Measurements from ENCODE around the gene MRGPRF. TPM values are rescaled to one million over a fixed set of nuclear protein-coding genes. Genes with fewer than 3 reads are reported as not detected.
A peak's percentile ranks its signal among the peaks of the same experiment; 100 is the strongest.

MRGPRF gene
- total RNA-seq, 2 donors from 2014 or later: 3.7 to 4.7 TPM

- Histone ChIP-seq H3K27ac (ENCODE audit: low read depth, low read length) (no peak overlapping the region), H3K36me3 (ENCODE audit: control insufficient read depth, insufficient read depth, low read length) (no peaks in the 10 kb centered on the region), H3K4me1 (ENCODE audit: control insufficient read depth, insufficient read depth, low read length) (peaks cover 9% of the 10 kb centered on the region), H3K4me3 (ENCODE audit: low read length) (no peak overlapping the region), H3K27me3 (ENCODE audit: control insufficient read depth, insufficient read depth, low read length, poor library complexity, severe bottlenecking) (no peaks in the 10 kb centered on the region), H3K9ac (ENCODE audit: extremely low read depth, low read length, poor library complexity, severe bottlenecking) (no peak overlapping the region), H3K9me3 (ENCODE audit: control insufficient read depth, low read length) (no peaks in the 10 kb centered on the region)
- Mint-ChIP-seq H3K4me3 (no peak overlapping the region), H3K9me3 (no peaks in the 10 kb centered on the region), H3K27ac (no peak overlapping the region), H3K27me3 (ENCODE audit: insufficient read depth) (no peaks in the 10 kb centered on the region), H3K4me1 (peaks cover 12% of the 10 kb centered on the region), H3K36me3 (ENCODE audit: low read depth) (no peaks in the 10 kb centered on the region)
- TF ChIP-seq, protein P1, sequence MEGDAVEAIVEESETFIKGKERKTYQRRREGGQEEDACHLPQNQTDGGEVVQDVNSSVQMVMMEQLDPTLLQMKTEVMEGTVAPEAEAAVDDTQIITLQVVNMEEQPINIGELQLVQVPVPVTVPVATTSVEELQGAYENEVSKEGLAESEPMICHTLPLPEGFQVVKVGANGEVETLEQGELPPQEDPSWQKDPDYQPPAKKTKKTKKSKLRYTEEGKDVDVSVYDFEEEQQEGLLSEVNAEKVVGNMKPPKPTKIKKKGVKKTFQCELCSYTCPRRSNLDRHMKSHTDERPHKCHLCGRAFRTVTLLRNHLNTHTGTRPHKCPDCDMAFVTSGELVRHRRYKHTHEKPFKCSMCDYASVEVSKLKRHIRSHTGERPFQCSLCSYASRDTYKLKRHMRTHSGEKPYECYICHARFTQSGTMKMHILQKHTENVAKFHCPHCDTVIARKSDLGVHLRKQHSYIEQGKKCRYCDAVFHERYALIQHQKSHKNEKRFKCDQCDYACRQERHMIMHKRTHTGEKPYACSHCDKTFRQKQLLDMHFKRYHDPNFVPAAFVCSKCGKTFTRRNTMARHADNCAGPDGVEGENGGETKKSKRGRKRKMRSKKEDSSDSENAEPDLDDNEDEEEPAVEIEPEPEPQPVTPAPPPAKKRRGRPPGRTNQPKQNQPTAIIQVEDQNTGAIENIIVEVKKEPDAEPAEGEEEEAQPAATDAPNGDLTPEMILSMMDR (conservative IDR thresholded peaks at IDR 0.05): no peak
- WGBS, 2 experiments (ENCODE audit: insufficient coverage in 1 of 2, insufficient read length in 1 of 2): 96% methylated on average over 18 of the region's 18 CpGs
- no peak for DNase-seq
These were observed 24.0 kb upstream of the MRGPRF start for GRCh38 chr11:69037074-69037473.

GRCh38 chr11:69035946-69036340 lies 22.9 kb upstream of the MRGPRF start:
- TF ChIP-seq, protein P1 (conservative IDR thresholded peaks at IDR 0.05): no peak
- 93 to 99% methylated on average over 10 to 11 of the region's 11 CpGs for WGBS, 2 experiments (ENCODE audit: insufficient coverage in 1 of 2, insufficient read length in 1 of 2)
- H3K36me3 ChIP-seq (ENCODE audit: control insufficient read depth, insufficient read depth, low read length): no peaks in the 10 kb centered on the region
- Mint-ChIP-seq H3K27ac (peak overlapping the region; percentile 74), H3K27me3 (ENCODE audit: insufficient read depth) (no peaks in the 10 kb centered on the region), H3K9me3 (no peaks in the 10 kb centered on the region), H3K4me1 (peaks cover under 1% of the 10 kb centered on the region), H3K36me3 (ENCODE audit: low read depth) (no peaks in the 10 kb centered on the region), H3K4me3 (no peak overlapping the region)
- H3K9me3 ChIP-seq (ENCODE audit: control insufficient read depth, low read length): no peaks in the 10 kb centered on the region
- no peaks in the 10 kb centered on the region for H3K27me3 ChIP-seq (ENCODE audit: control insufficient read depth, insufficient read depth, low read length, poor library complexity, severe bottlenecking)
- DNase-seq: no peak
- H3K4me3 ChIP-seq (ENCODE audit: low read length): no peak overlapping the region
- no peak overlapping the region for H3K9ac ChIP-seq (ENCODE audit: extremely low read depth, low read length, poor library complexity, severe bottlenecking)
- no peak overlapping the region for H3K27ac ChIP-seq (ENCODE audit: low read depth, low read length)
- no peaks in the 10 kb centered on the region for H3K4me1 ChIP-seq (ENCODE audit: control insufficient read depth, insufficient read depth, low read length)

GRCh38 chr11:69035150-69035945 lies 22.3 kb upstream of the MRGPRF start:
- H3K4me3 Mint-ChIP-seq: no peak overlapping the region
- no peaks in the 10 kb centered on the region for H3K9me3 Mint-ChIP-seq
- peak overlapping the region; percentile 61 for H3K27ac Mint-ChIP-seq
- H3K4me1 Mint-ChIP-seq: no peaks in the 10 kb centered on the region
- Histone ChIP-seq H3K4me1 (ENCODE audit: control insufficient read depth, insufficient read depth, low read length) (no peaks in the 10 kb centered on the region), H3K4me3 (ENCODE audit: low read length) (no peak overlapping the region), H3K36me3 (ENCODE audit: control insufficient read depth, insufficient read depth, low read length) (no peaks in the 10 kb centered on the region), H3K27me3 (ENCODE audit: control insufficient read depth, insufficient read depth, low read length, poor library complexity, severe bottlenecking) (no peaks in the 10 kb centered on the region), H3K9ac (ENCODE audit: extremely low read depth, low read length, poor library complexity, severe bottlenecking) (no peak overlapping the region), H3K9me3 (ENCODE audit: control insufficient read depth, low read length) (no peaks in the 10 kb centered on the region), H3K27ac (ENCODE audit: low read depth, low read length) (no peak overlapping the region)
- TF ChIP-seq, protein P1 (conservative IDR thresholded peaks at IDR 0.05): no peak
- peak; percentile 68 for DNase-seq
- 84 to 89% methylated on average over 11 to 21 of the region's 21 CpGs for WGBS, 2 experiments (ENCODE audit: insufficient coverage in 1 of 2, insufficient read length in 1 of 2)
- H3K27me3 Mint-ChIP-seq (ENCODE audit: insufficient read depth): no peaks in the 10 kb centered on the region
- H3K36me3 Mint-ChIP-seq (ENCODE audit: low read depth): no peaks in the 10 kb centered on the region

Data from endodermal cell (in vitro differentiated cells).